Measurements from ENCODE around the gene SLC15A1.

GRCh38 chr13:98740131-98740530 lies 12.3 kb downstream of the SLC15A1 start:
- no peak for TF ChIP-seq CTCF (IDR thresholded peaks at IDR 0.05; ENCODE audit: low read length)
- no peak for TF ChIP-seq EZH2 (optimal IDR thresholded peaks at IDR 0.05; ENCODE audit: low read depth, low read length)

Measured in MM.1S (cell line).